ENCODE measurements around the gene PBXIP1.

Gene PBXIP1

GRCh38 chr1:154895798-154896197, 60.1 kb downstream of the PBXIP1 start:
- no peak for DNase-seq (ENCODE audit: low spot score)

Data from Ammon's horn (tissue), 1 donor.